NOMO-1 treated with DMSO at 0.1 percent for 48 hours (cell line): ENCODE results near the gene CNNM3.
"Not testable (repeated sequence)": the region's sequence is repeated elsewhere in the genome, so short reads cannot be mapped to it uniquely, and the experiment has no call there.

Source experiments
- DNase-seq: peaks from one replicate; lab custom pipeline; 2025; ENCODE audit not compliant: unreplicated experiment; lab: John Stamatoyannopoulos, UW

The CNNM3 gene

DNA sequence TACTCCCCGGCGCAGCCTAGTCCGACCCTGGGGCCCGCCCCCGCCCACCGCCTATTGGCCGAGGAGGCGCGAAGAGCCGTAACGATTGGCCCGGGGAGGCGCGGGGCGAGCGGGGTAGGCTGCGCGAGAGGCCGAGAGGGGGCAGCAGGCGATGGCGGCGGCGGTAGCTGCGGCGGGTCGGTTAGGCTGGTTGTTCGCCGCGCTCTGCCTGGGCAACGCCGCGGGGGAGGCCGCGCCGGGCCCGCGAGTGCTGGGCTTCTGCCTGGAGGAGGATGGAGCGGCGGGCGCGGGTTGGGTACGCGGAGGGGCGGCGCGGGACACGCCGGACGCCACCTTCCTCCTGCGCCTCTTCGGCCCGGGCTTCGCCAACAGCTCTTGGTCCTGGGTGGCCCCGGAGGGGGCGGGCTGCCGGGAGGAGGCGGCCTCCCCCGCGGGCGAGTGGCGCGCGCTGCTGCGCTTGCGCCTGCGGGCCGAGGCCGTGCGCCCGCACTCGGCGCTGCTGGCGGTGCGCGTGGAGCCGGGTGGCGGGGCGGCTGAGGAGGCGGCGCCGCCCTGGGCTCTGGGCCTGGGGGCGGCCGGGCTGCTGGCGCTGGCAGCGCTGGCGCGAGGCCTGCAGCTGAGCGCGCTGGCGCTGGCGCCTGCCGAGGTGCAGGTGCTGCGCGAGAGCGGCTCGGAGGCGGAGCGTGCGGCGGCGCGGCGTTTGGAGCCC is at the start of gene CNNM3:
CNNM3 (plus strand) TSS at position 142 of the 709 bp plus-strand sequence; CDS start at position 152, 10 bp downstream.
- DNase-seq, result peak; percentile 89

GRCh38 chr2:96767135-96767871 is 48.8 kb upstream of the CNNM3 start:
- no peak for DNase-seq

GRCh38 chr2:96768083-96768561 is 47.9 kb upstream of the CNNM3 start:
- DNase-seq, result no peak

DNA sequence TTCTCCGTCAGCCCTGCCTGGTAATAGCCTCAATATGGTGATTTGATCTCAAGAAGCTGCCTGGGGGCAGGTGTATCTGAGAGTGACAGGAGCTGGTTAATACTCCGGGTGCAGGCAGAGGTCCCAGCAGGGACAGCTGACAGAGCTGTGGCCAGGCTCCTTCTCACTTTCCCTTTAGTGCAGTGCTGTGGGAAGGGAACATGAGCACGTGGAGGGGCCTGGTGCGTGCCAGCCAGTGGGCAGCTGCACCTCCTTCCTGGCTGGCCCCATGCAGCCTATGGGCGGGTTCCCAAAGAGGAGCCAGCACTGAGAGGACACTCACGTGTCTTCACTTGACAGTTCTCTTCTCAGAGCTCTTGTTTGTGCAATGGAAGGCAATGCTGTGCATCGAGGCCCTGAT is 46.3 kb upstream of the CNNM3 start:
- DNase-seq, result no peak

GRCh38 chr2:96770442-96771202 is 45.4 kb upstream of the CNNM3 start:
- DNase-seq, result no peak

DNA sequence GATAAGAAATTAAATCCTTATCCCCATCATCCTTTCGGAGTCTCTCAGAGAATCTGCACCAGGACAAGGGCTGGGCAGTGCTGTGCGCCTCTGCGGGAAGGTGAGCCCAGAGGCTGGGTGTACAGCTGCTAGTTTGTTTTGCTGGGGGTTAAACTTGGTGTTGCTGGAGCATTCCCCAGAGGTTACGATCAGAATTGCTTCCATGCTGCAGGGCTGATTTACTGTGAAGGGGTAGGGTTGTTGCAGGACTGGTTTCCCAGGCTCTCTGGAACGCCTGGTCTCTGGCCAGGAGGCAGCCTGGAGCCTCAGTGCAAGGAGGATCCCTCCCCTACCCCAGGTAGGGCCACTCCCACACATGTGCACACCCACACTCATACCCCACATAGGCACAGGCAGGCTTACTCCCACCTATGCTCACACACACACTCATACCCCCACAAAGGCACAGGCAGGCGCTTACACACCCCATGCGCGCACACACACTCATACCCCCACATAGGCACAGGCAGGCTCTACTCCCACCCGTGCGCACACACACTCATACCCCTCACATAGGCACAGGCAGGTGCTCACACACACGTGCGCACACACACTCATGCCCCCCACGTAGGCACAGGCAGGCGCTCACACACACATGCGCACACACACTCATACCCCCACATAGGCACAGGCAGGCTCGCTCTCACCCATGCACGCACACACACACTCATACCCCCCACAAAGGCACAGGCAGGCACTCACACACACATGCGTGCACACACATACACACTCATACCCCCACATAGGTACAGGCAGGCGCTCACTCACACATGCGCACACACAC is 44.1 kb upstream of the CNNM3 start:
- no peak for DNase-seq

- DNase-seq, result no peak
These were observed 43.0 kb upstream of the CNNM3 start for GRCh38 chr2:96772903-96773671.

- DNase-seq, result peak; percentile 31
These were observed 42.1 kb upstream of the CNNM3 start for GRCh38 chr2:96773922-96774321.

DNA sequence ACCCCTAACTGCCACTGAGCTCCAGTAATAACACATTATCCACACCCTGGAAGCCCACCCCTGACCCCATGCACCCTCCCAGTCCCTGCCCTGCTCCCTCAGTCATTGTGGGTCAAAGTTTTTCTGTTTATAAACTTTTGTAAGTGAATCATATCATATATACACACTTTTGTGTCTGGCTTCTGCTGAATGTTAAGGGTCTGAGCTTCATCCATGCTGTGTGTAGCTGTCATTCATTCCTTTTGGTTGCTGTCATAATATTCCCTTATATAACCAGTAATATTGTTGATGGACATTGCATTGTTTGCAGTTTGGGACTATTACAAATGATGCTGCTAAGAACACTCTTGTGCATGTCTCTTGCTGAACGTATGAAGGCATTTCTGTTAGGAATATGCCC is 40.9 kb upstream of the CNNM3 start:
- DNase-seq, result no peak

DNA sequence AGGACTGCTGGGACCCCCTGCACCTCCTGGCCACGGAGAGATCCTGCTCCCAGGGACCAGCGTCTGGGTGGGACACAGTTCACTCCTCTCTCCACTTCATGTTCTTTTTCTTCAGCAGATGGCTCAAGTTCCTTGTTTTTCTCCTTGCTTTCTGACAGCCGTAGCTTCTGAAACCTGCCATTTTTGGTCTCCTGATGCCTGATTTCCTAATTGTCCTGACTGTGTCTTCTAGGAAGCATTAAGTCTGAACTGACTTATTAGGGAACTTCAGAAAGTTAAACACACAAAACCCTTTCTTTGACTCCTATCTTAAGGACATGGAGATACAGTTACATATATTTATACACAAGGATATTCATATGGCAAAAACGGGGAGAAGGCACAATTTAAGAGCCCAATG is 32.7 kb upstream of the CNNM3 start:
- no peak for DNase-seq

DNA sequence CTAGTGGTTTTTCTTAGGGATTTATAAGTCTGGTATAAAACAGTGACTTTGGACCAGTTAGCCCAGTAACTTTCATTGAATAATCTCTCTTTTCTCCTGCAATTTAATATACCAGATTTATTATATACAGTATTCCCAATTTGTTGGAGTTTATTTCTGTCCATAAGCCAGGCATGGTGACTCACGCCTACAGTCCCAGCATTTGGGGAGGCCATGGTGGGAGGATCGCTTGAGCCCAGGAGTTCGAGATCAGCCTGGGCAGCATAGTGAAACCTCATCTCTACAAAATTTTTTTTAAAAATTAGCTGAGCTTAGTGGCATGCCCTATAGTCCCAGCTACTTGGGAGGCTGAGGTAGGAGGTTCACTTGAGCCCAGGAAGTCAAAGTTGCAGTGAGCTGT is 28.7 kb upstream of the CNNM3 start:
- no peak for DNase-seq

GRCh38 chr2:96788442-96789244 is 27.4 kb upstream of the CNNM3 start:
- no peak for DNase-seq

- DNase-seq, result no peak
These were observed 26.8 kb upstream of the CNNM3 start for GRCh38 chr2:96789245-96789617.

GRCh38 chr2:96792772-96793749 is 23.0 kb upstream of the CNNM3 start:
- DNase-seq, result no peak

GRCh38 chr2:96795076-96795475 is 21.0 kb upstream of the CNNM3 start:
- DNase-seq, result no peak

GRCh38 chr2:96796497-96796896 is 19.6 kb upstream of the CNNM3 start:
- DNase-seq, result not testable (repeated sequence)

DNA sequence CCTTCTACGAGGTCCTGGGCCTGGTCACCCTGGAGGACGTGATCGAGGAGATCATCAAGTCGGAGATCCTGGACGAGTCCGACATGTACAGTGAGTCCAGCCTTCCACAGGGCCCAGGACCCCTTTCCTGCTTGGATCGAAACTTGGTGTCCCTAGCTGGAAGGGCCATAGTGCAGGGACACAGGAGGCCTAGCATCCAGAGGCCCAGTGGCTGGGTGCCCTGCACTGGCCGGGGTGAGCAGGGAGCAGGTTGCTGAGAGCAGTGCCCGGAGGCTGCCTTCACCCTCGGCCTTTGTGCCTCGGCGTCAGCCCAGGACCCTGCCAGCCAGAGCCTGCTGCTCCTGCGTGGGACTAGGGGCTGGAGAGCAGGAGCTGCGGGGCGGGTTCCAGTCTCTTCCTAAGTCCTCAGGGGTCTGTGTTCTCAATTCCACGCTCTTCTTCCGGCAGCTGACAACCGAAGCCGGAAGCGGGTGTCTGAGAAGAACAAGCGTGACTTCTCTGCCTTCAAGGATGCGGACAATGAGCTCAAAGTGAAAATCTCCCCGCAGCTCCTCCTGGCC is 18.9 kb upstream of the CNNM3 start:
- DNase-seq, result no peak
